Subcutaneous adipose tissue (tissue), 4 donors: ENCODE measurements around the gene CDC23. TPM values are rescaled to one million over a fixed set of nuclear protein-coding genes. Genes with fewer than 3 reads are reported as not detected.

ENCODE experiments used
- CTCF ChIP-seq: fragments of 450-650 bp; IDR thresholded peaks from one replicate; pipeline ENCODE4 v1.5.1; 2016; ENCODE audit warnings: low read depth, mild to moderate bottlenecking, control low read depth, antibody characterized with exemption, moderate library complexity
- total RNA-seq, 4 donors: library from RNA; depleted of rRNA; stranded (reverse); fragments of >200 nt; gene quantifications; one replicate each; pipeline ENCODE4 v1.1.0, GENCODE V29; 2016

CDC23 gene
- total RNA-seq, 4 donors from 2014 or later, result 13.0 to 19.2 (median 17.3) TPM

GRCh38 chr5:138138949-138139780 is 74.0 kb downstream of the CDC23 start, which contains the start of gene NME5:
NME5 (minus strand) TSS chr5:138139428; CDS start chr5:138138780, 648 bp downstream.
- TF ChIP-seq CTCF, result no peak

Other genes with a start within 250 kb of the CDC23 start
- 10 to 100 TPM; 25.2 to 49.1 (median 44.2) TPM for gene FAM13B, start 180.2 kb downstream of the CDC23 start, total RNA-seq
- not detected for gene WNT8A, start 129.3 kb downstream of the CDC23 start, total RNA-seq
- 1 to 10 TPM in 2 of 4 donors, under 1 TPM in 1, not detected in 1; 0.34 to 2.0 (median 2.0) TPM for gene NME5, start 73.9 kb downstream of the CDC23 start, total RNA-seq
- 10 to 100 TPM; 21.9 to 49.1 (median 37.4) TPM for gene BRD8, start 34.7 kb downstream of the CDC23 start, total RNA-seq
- 1 to 10 TPM in 2 of 4 donors, under 1 TPM in 1, not detected in 1; 0.33 to 5.3 (median 2.4) TPM for gene KIF20A, start 34.2 kb downstream of the CDC23 start, total RNA-seq
- gene GFRA3, start 61.3 kb upstream of the CDC23 start, total RNA-seq, result under 1 TPM in 1 of 4 donors, not detected in 3; 0.22 TPM
- gene CDC25C, start 118.5 kb upstream of the CDC23 start, total RNA-seq, result under 1 TPM in 2 of 4 donors, not detected in 2; 0.85 to 0.88 TPM
- 10 to 100 TPM; 17.9 to 21.4 (median 18.5) TPM for gene FAM53C, start 124.9 kb upstream of the CDC23 start, total RNA-seq
- 10 to 100 TPM; 58.8 to 67.4 (median 62.8) TPM for gene KDM3B, start 139.4 kb upstream of the CDC23 start, total RNA-seq
- 1 to 10 TPM in 3 of 4 donors, under 1 TPM in 1; 0.98 to 5.9 (median 4.7) TPM for gene REEP2, start 225.7 kb upstream of the CDC23 start, total RNA-seq